ENCODE results near the gene SPDYE5. TPM values are rescaled to one million over a fixed set of nuclear protein-coding genes. Genes with fewer than 3 reads are reported as not detected.

Gene SPDYE5
- total and polyA plus RNA-seq, 9 of the 15 experiments (the other 6 are each of a cell fraction or from before 2014, with no cell fraction given): 0.07 to 0.28 (median 0.13) TPM; not detected in 6

DNA sequence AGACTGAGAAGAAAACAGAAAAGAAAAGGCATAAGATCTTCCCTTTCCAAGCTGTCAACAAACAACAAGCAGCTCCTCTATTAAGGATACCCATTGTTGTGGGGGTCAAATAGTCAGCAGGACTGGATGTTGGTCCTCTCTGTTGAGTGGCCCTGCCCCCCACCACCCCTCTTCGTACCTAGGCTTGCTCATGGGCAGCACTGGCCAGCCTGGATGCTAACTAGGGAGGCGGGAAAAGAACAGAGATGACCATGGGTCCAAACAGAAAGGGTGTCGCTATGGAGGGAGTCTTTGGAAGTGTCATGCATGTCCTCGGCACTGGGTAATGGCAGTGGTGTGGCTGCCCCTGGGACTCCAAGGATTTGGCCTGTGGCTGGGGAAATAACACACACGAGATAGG, 45.6 kb downstream of the SPDYE5 start:
- H3K9ac ChIP-seq (ENCODE audit: insufficient read depth in 1 of 2, low read depth in 2 of 2, low read length in 2 of 2): no peak overlapping the region
- peaks cover 4% of the 10 kb centered on the region; the same call in 2 of the 3 replicates for H3K36me3 ChIP-seq (ENCODE audit: control insufficient read depth, insufficient read depth, low read length)
- no peak for FAIRE-seq
- H3K79me2 ChIP-seq (ENCODE audit: control insufficient read depth, insufficient read depth, low read length): no peaks in the 10 kb centered on the region
- H3K27me3 ChIP-seq (ENCODE audit: control insufficient read depth in 2 of 2, insufficient read depth in 2 of 2, low read length in 2 of 2): no peaks in the 10 kb centered on the region
- ATAC-seq: no peak
- 60% methylated on average over 5 of the region's 5 CpGs for WGBS (ENCODE audit: insufficient coverage, low coverage, missing lambda C conversion rate)
- no peak overlapping the region for H3K4me2 ChIP-seq (ENCODE audit: insufficient read depth, low read length)
- in situ Hi-C loops (cut with MboI) (no loop called here), intact Hi-C loops (cut with micrococcal nuclease) (no loop called here)
- H4K20me1 ChIP-seq (replicated peaks; ENCODE audit: control insufficient read depth, insufficient read depth, low read length): no peaks in the 10 kb centered on the region
- peaks cover 4 to 6% of the 10 kb centered on the region in 2 experiments for H3K4me1 ChIP-seq (replicated peaks in 1 of 2; ENCODE audit: control insufficient read depth in 2 of 2, insufficient read depth in 2 of 2, low read length in 2 of 2)
- H2AFZ ChIP-seq (ENCODE audit: low read depth, low read length): no peak overlapping the region
- ChIA-PET CTCF (ENCODE audit: low intra/inter-chr PET ratio) (no interaction called here), POLR2A (interaction anchor here (0.9 kb wide), 1 partner anchor 65 kb away, joined by 3 read pairs; no protein-coding TSS in a partner anchor)
- no peak overlapping the region for H3K27ac ChIP-seq (ENCODE audit: extremely low read depth, low read depth, low read length)
- no peaks in the 10 kb centered on the region for H3K9me3 ChIP-seq (replicated peaks; ENCODE audit: control insufficient read depth, insufficient read depth, low read depth, low read length)
- BruUV-seq (replicated peaks): no TSS peak
- no peak for DNase-seq (ENCODE audit: extremely low read depth in 1 of 4, low spot score in 3 of 4)
- no peak overlapping the region for H3K4me3 ChIP-seq
- no peaks in the 10 kb centered on the region for H3K9me1 ChIP-seq (ENCODE audit: control insufficient read depth, insufficient read depth, low read length)
- no peak for TF ChIP-seq ZNF79 (CRISPR knock-in tag; IDR thresholded peaks at IDR 0.05; ENCODE audit: low read depth)
- no peak for TF ChIP-seq MEF2A (IDR thresholded peaks at IDR 0.05; ENCODE audit: control insufficient read depth, low read depth, low read length)
- TF ChIP-seq ZBTB8A (IDR thresholded peaks at IDR 0.05; ENCODE audit: partially characterized antibody): no peak
- TF ChIP-seq, protein P1, sequence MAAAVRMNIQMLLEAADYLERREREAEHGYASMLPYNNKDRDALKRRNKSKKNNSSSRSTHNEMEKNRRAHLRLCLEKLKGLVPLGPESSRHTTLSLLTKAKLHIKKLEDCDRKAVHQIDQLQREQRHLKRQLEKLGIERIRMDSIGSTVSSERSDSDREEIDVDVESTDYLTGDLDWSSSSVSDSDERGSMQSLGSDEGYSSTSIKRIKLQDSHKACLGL (CRISPR knock-in tag; IDR thresholded peaks at IDR 0.05; ENCODE audit: borderline replicate concordance, poor library complexity, severe bottlenecking): no peak
- no peak for TF ChIP-seq ZNF511 (CRISPR knock-in tag; IDR thresholded peaks at IDR 0.05)
- no peak for TF ChIP-seq CUX1 (CRISPR knock-in tag; IDR thresholded peaks at IDR 0.05)
- TF ChIP-seq POU5F1 (IDR thresholded peaks at IDR 0.05; ENCODE audit: borderline replicate concordance, low read depth, low read length, partially characterized antibody): no peak
- TF ChIP-seq CGGBP1 (CRISPR knock-in tag; IDR thresholded peaks at IDR 0.05): no peak
- no peak for TF ChIP-seq RBM14 (IDR thresholded peaks at IDR 0.05; ENCODE audit: borderline replicate concordance, insufficient read depth, low read depth, low read length)
- TF ChIP-seq ZNF133 (CRISPR knock-in tag; IDR thresholded peaks at IDR 0.05): no peak
- TF ChIP-seq SREBF1 (IDR thresholded peaks at IDR 0.05; ENCODE audit: borderline replicate concordance, low read depth, low read length): no peak
- no peak for TF ChIP-seq FOXM1 (IDR thresholded peaks at IDR 0.05; ENCODE audit: low read depth)
- TF ChIP-seq FOXM1 (CRISPR knock-in tag; IDR thresholded peaks at IDR 0.05; ENCODE audit: low read depth): no peak

All from K562 (cell line).